Measurements from ENCODE around the gene TSPAN6.

The TSPAN6 gene, protein sequence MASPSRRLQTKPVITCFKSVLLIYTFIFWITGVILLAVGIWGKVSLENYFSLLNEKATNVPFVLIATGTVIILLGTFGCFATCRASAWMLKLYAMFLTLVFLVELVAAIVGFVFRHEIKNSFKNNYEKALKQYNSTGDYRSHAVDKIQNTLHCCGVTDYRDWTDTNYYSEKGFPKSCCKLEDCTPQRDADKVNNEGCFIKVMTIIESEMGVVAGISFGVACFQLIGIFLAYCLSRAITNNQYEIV

DNA sequence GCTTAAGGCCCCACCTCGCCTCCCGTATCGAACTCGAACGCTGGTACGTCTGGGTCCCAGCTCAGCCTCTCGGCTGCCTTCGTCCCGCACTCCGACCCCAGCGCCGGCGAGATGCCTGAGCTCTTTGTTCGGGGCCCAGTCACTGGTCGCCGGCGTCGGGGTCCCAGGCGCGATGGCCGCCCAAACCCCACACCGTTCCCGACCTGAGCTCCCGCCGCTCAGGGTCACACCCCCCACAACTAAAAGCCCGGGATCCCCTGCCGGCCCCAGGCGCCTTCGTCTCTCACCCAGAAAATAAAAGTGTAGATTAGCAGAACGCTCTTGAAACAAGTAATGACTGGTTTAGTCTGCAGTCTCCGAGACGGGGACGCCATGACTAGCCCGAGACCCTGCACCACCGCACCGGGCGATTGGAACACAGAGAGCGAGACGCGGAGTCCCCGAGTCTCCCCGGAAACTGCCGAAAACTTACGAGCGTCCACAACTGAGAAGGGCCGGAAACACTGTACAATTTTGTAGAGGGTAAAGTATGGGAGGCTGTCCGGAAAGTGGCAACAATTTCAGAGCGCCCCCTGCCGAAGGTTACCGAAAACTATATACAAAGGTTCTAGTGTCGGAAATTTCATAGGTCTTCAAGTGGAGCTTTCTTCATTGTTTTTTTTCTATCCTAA lies at the start of gene TSPAN6:
TSPAN6 (minus strand) TSS at position 486 of the 671 bp plus-strand sequence; CDS start at position 374, 112 bp downstream.
- peak; percentile 79 for DNase-seq

DNA sequence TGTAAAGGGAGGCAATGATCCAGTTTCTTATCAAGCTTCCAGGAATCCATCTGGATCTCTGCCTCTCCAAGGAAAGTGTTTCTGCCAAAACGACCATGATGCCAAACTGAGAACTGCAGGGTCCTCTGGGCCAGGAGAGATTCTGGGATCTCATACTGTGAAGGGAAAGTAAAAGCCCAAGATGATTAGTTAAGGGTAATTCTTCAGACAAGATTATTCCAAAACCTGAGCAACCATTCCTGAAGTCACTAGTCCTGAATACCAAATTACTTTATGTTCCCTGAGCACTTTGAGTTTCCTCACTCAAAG lies 49.3 kb upstream of the TSPAN6 start:
- DNase-seq: no peak

DNA sequence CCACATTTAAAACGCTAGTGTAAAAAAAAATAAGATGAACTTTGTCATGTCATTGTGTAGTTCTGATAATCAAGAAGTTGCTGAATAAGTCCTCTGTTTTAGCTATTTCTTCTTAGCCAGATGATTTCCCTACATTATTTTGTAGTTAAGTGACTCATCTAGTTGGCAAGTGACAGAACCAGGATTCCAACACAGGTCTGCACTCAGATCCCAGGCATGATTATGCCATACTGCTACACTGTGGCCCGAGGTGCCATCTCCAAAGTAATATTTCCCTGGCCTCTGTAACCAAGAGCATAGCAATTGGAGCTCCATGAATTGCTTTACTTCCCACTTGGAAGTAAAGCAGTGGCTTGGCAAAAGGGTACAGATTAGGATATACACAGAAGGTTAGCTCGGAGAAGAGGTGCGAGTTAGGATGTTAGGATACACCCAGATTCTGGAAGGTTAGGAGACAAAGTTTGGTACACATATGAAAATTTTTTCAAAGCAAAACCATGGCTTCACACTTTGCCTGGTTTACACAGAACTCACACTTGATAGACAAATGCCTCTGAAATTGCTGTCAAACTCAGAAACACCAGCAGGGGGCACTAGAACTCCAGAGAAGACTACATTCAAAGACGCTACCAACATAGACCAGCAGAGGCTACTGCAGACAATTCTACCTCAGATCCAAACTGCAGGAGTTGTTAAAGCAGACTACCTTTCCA lies 48.8 kb upstream of the TSPAN6 start:
- peak; percentile 59 for DNase-seq

DNA sequence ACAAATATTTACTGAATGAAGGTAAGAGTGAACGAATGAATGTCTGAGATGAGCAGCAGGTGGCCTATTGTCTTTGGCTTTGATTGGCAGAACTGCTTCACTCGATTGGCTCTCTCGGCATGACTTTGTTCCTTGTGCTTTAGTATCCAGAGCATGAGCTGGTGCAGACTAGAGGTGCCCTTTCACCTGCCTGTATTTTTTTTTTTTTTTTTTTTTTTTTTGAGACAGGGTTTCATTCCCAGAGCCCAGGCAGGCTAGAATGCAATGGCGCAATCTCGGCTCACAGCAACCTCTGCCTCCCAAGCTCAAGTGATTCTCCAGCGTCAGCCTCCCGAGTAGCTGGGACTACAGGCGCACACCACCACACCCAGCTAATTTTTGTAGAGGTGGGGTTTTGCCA lies 46.3 kb upstream of the TSPAN6 start:
- DNase-seq: no peak

DNA sequence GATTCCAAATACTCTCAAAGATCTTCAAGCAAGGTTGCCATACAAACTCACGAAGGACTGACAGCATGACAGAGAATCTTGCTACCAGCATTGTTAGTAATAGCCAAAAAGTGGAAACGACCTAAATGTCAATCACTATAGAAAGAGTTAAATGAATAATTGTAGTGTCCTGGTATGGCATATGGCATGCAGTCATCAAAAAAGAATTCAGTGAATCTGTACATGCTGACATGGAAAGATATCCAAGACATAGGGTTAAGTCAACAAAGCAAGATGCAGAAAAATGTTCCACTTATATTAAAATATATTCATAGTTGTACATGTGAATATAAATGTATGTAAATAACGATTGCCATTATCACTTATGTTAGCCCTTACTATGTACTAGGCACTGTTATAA lies 45.0 kb upstream of the TSPAN6 start:
- no peak for DNase-seq

DNA sequence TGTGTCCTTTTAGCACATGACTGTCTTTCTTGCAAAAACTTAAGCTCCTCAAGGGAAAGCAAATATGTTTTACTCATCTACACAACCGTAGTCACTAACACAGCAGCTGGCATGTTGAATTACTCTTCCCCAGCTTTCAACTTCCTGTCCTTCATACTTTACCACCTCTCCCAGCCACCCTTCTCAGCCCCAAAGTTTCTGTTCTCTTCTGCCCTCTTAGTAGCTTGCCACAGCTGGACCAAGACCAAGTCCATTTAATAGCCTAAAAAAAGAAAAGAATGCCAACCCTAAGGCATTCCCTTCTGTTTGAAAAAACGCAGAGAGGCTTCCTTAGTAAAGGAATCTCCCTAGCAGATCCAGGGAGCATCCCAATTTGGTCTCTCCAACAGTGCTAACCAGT lies 44.1 kb upstream of the TSPAN6 start:
- no peak for DNase-seq

DNA sequence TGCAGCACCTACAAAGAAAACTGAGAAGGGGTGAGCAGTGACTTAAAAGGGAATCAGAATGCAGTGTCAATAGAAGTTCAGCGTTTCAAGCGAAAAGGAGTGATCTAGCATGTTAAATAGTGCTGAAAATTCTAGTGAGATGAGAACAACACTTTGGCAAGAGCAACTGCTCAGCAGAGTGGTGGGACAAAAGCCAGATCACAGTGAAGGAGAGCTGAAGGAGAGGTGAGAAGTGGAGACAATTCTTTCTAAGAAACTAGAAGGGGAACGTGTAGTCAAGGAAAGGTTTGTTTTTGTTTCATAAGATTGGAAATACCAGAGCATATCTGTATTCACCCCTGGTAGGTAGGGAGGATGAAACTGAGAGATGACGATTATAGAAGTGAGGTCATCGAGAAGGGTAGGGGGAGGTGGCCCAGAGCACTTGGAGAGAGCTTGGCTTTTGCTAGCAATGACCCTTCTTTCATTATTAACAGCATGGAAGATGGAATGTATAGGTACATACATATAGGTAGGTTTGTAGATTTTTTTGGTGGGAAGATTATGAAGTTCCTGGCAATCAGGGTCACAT lies 41.1 kb upstream of the TSPAN6 start:
- DNase-seq: no peak

DNA sequence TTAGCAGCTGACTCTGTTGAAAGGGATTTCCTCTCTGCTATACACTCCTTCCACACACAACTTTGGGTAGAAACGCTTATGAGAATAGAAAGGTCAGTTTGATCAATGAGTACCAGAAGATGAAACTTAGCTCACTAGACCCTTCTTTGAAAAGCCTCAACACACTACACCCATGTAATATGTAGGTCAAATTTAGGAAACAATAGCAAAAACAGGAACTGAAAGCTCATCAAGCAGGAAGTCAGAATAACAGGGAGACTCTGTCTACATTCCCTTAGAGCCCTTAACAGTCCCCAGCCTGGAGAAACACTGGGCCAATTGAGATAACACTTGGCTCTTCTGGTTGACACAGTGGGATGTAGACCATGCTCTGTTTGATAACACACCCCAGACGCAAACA lies 38.1 kb upstream of the TSPAN6 start:
- DNase-seq: no peak

DNA sequence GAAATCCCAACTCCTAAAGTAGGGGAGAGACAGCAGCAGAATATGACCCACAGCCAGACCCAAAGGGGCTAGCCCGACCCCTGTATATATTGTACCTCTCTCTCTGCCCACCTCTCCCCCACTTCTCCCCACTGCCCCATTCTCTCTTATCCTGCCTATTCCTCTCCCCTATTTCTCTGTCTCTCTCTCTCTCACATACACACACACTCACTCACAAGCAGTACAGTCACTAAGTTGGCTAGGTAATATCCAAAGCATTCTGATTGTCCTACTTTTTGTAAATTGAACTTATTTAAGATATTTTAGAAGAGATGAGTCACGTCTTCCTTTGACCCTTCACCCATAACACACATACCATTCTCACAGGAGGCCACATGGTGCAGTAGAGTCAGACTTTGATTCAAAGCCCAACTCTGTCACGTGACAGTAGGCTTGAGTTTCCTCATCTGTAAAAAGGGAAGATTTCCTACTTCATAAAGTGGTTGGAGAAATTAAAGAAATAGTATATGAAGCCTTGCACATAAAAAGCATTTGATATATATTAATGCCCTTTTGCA lies 36.9 kb upstream of the TSPAN6 start:
- no peak for DNase-seq

DNA sequence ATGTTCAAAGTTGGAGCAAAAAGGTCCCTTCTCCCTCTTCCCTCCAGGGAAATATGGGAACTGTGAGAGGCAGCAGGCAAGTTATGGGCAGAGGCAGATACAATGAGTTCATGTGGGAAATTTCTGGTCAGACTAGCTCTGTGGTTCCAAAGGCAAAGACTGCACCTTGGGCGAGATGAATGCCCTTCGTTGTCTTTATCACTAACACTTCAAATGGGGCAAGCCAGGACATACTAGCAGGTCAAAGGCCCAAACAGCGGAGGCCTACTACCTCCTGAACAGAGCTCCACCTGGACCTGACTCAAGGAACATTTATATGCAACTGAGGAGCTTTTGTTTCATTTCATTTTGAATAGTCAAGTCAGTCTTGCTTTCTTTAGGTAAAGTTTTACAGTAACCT lies 36.4 kb upstream of the TSPAN6 start:
- DNase-seq: no peak

DNA sequence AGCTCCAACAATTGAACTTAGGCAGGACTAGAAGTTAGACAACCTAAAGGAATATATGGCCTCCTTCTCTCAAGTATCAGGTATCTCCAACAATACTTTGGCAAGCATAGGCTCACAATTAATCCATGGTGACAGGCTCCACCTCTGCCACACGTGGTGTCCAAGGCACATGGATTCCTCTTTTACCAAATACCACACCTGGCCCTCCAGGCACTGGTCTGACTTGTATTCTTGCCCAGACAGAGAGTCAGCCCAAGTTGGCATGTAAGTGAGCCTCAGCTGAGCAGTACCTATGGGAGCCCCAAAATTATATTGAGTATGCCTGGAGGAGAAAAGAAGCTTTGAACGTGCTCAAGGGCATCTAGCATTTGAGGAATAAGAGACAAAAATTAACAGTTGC lies 27.0 kb upstream of the TSPAN6 start:
- DNase-seq: no peak

DNA sequence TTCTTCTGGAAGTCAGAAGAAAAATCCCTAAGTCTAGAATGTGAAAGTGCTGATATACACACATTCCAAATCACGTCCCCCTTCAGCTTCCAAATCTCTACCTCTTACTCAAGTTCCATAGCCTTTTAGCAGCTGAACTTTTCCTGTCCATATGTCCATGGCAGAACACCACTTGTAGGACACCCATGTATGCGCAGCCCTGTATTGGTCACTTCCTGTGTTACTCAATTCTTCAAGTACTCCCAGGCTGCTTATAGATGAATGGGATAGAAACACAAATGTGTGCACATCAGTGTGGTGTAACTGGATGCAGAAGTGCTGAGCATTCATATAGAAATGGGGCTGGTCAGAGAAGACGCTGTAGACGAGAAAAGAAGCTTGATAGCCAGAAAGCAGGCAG lies 26.2 kb upstream of the TSPAN6 start:
- DNase-seq: no peak

DNA sequence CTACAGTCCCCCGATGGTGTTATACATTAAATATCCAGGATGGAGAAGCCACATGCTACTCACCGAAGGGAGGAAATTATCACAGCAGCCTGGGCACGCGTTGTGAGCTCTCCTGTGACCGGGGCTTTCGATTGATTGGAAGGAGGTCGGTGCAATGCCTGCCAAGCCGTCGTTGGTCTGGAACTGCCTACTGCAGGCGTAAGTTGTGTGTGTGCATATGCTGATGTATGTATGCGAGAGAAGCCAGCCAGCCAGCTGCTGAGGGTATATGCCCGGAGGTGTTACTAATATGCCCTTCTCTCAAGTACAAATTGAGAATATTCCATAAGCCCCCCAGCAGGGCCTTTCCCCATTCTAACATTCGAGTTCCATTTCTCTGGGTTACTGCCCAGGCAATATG lies 25.6 kb upstream of the TSPAN6 start:
- DNase-seq: no peak

DNA sequence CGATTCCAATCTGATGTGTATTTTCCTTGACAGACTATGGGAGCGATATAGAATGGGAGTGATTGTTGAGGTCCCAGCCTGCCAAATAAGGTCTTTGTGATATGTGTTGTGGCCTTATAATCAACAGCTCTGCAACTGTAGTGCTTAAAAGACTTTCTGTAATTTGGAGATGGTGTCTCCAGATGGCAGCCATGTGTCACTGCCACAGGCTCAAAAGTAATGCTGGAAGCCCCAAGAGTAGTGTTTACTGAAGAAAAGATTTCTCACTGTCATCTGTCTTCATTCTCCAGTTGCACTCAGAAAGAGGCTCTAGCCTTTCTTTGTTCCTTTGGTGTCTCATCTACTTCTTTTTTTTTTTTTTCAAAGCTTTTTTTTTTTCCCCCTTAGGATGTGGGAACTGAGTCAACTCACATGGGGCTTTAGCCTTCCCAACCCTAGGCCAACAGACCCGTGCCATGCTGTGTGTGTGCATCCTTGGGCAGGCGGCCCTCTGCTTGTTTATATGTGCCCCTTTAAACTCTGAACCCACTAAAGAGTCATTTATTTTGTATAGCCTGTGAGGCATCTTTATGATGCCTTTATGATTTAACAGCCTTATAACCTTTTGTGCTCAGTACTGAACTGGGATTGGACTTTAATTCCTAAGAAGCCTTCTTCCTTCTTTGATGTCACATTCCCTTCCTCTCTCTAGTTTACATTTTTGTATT lies 23.0 kb upstream of the TSPAN6 start:
- DNase-seq: no peak

DNA sequence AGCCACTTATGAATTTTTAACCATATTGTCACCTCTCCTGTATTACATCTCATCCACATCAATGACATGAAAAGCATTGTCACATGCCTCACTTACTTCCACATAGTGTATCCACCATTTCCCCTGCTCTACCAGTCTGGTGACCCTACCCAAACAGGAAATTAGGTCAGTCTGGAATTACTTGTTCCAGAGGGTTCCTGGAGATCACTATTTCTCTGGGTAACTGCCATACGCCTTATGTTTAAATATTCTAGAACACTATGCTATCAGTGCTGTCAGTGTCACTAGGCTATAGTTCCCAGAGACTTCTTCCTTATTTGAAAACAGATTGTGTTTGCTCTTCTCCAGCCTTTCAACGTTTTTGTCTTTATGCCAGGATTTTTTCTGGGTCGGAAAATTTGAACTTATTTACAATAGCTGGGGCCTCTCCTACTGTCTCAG lies 22.4 kb upstream of the TSPAN6 start:
- no peak for DNase-seq

DNA sequence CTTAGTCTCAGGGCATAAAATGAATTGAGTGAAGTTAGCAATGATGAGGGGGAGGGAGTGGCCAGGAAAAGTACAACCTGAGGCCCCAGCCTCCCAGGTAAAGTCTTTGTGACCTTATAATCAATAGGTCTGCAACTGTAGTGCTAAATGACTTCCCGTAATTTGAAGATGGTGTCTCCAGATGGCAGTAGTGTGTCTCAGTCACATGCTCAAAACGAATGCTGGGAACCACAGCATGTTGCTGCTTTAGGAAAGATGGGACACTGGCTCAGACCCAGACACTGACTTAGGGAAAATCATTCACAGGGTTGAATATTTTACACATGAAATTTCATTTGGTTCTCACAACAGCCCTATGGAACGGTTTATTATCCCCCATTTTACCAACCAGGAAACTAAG lies 17.7 kb upstream of the TSPAN6 start:
- DNase-seq: no peak

DNA sequence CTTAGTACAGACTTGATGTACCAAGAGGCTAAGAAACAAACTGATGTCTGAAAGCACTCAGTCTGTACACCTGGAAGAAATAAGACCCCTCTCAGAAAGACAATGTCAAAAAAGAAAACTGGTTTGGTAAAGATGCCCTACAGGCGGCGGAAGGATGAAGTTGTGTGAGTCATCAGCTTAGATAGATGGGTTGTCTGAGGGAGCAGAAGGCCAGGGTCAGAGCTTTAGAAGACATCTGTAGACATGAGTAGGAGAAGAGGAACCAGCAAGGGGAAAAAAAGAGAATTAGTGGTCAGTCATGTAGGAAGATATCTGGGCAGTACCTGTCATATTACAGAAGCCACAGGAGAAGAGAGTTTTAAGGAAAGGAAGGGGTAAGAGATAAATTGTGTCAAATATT lies 15.7 kb upstream of the TSPAN6 start:
- no peak for DNase-seq

DNA sequence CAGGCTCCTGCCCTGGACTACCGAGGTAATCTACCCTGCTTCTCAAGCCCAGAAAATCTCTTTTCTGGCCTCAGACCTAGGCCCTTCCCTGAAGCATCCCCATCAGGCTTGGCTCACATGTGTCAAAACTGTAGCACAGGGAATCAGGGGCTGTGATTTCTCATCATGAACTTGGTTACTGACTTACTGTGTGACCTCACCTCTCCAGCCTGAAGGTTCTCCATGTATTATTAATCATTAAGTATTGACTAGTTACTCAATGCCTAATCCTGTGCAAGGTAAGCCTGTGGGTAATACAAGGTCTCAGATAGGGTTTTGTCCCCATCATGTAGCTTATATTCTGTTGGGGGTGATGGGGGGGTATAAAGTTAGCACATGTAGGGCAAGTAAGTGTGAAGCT lies 14.2 kb upstream of the TSPAN6 start:
- DNase-seq: no peak

DNA sequence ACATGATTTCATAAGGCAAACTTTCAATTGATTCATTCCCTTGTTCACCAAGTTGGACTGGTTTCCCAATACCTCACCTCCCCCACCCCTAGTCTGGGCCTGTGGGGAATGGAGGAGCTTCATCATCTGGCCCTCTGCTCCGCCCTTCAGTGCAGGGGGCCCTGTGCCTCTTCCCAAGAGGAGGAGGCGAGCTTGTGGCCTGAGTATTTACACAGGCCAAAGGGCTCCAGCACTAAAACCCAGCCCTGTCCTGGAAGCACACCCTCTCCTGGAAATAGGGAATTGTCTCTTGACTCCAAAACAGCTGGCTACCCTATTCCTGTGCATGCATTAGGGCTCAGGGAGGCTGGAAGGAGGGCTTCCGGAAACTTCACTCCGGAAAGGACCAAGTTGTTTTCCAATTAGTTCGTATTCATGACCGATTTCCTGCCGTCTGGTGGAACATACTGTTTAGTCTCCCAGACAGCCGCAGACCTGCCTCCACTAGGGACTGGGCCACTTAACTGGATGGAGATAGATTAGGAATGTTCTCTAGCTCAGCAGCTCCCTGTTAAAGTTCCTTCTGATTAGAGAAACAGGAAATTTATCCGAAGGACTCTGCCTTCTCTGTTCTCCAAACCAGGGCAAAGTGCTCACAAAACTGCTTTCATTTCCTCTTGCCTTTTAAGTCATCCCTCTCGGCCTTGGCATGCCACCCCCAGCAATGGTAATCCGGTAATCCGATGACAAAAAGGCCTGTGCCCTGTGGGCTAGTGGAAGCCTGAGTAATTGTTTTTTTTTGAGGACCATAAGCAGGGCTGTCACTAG lies 13.1 kb upstream of the TSPAN6 start:
- no peak for DNase-seq

DNA sequence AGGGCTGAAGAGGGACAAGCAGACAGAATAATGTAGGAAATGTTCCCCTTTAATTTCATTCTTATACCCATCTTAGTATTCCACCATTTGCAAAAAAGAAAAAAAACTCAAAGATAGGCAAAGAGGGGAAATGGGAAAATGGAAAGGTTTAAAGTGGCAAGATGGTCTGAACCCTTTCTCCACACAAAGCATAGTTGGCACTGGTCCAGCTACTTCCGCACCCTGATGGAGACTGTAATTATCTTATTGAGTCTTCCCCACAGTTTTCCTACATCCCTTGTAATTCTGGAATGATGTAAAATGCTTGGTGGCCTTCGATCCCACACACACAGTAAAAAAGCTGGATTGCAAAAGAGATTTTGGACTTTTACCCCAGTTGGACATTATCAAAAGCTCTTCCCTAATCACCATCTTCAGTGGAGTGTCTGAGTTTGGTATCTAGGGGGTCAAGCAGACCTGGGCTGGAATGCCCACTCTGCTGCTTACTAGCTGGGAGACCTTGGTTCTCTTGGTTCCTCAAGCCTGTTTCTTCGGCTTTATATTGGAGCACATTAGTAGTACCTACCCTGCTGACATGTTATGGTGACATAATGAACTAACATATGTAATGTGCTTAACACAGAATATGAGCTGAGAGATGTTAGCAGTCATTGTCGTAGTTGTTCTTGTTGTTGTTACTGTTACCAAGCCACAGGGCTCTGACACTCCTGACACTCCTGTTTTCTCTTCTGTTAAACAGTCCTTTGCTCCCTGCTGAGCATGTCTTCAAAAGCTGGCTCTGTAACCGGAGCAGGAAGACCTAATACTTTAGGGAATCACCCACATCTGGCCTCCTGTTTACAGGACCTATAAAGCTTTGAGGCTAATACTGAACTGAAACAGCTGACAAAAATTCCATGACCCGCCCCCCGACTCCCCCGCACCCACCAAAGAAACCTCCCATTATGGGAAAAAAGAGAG lies 12.1 kb upstream of the TSPAN6 start:
- no peak for DNase-seq

DNA sequence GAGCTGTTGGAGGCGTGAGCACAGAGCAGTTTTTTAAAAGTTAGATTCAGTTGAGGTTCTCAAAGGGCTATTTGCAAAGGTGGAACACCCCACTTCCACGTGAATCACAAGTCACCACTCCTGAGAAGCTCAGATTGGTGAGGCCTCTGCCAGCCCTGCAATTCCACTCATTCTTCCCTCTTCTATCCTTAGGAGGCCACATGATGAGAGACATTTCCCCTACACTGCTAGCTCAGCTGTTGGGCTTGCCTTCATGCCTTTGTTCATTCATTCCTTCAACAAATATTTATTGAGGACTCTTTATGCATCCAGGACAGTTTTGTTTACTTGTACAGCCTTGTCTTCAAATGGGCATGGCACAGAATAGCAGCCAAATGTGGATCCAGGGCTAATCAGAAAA lies 11.1 kb upstream of the TSPAN6 start:
- no peak for DNase-seq
